Trophoblast cell (in vitro differentiated cells and primary cell): ENCODE results near the gene ABL1.

Experiments
- DNase-seq, 2 donors: peaks; one replicate each; pipeline ENCODE4 v3.0.0-alpha.2; 2016
- H2AFZ ChIP-seq: 2 replicates; pipeline ENCODE4 v1.6.1; 2013; ENCODE audit warnings: low read length, moderate library complexity, mild to moderate bottlenecking; ENCODE audit not compliant: insufficient read depth, poor library complexity
- H2AK5ac ChIP-seq: 2 replicates; pipeline ENCODE4 v1.6.1; 2013; ENCODE audit warnings: mild to moderate bottlenecking, low read length
- H2BK120ac ChIP-seq: 2 replicates; pipeline ENCODE4 v1.6.1; 2013; ENCODE audit warnings: low read length, mild to moderate bottlenecking, moderate library complexity; ENCODE audit not compliant: insufficient read depth, poor library complexity
- H2BK12ac ChIP-seq: 2 replicates; pipeline ENCODE4 v1.6.1; 2013; ENCODE audit warnings: mild to moderate bottlenecking, low read length, moderate library complexity
- H2BK5ac ChIP-seq: 2 replicates; pipeline ENCODE4 v1.6.1; 2013; ENCODE audit warnings: low read length, low read depth, moderate library complexity, mild to moderate bottlenecking; ENCODE audit not compliant: poor library complexity
- H3K14ac ChIP-seq: 2 replicates; pipeline ENCODE4 v1.6.1; 2013; ENCODE audit warnings: mild to moderate bottlenecking, low read length
- H3K18ac ChIP-seq: 2 replicates; pipeline ENCODE4 v1.6.1; 2013; ENCODE audit warnings: mild to moderate bottlenecking, low read length
- H3K23ac ChIP-seq: 2 replicates; pipeline ENCODE4 v1.6.1; 2013; ENCODE audit warnings: low read length
- H3K27ac ChIP-seq: 2 replicates; pipeline ENCODE4 v1.5.1; 2013; ENCODE audit warnings: low read depth, mild to moderate bottlenecking, inconsistent platforms, low read length, moderate library complexity
- H3K27me3 ChIP-seq: 2 replicates; pipeline ENCODE4 v1.6.1; 2013; ENCODE audit warnings: inconsistent platforms, mild to moderate bottlenecking, low read length, moderate library complexity; ENCODE audit not compliant: insufficient read depth
- H3K36me3 ChIP-seq, 2 experiments: 1 replicate in 1 of 2; 2 replicates in 1 of 2; pipeline ENCODE4 v1.6.1; 2013; ENCODE audit warnings: low read length in 2 of 2, mild to moderate bottlenecking in 2 of 2, moderate library complexity in 1 of 2; ENCODE audit not compliant: insufficient read depth in 2 of 2, control insufficient read depth in 1 of 2
- H3K4ac ChIP-seq: 2 replicates; pipeline ENCODE4 v1.6.1; 2013; ENCODE audit warnings: low read depth, mild to moderate bottlenecking, low read length, moderate library complexity
- H3K4me1 ChIP-seq, 2 experiments: 1 replicate in 1 of 2; 2 replicates in 1 of 2; pipeline ENCODE4 v1.6.1; 2013; ENCODE audit warnings: low read length in 2 of 2, mild to moderate bottlenecking in 2 of 2, moderate library complexity in 1 of 2; ENCODE audit not compliant: insufficient read depth in 2 of 2, control insufficient read depth in 1 of 2
- H3K4me2 ChIP-seq: 2 replicates; pipeline ENCODE4 v1.6.1; 2013; ENCODE audit warnings: inconsistent platforms, mild to moderate bottlenecking, low read length, moderate library complexity
- H3K4me3 ChIP-seq: 2 replicates; pipeline ENCODE4 v1.5.1; 2013; ENCODE audit warnings: mild to moderate bottlenecking, low read depth, low read length, inconsistent platforms
- H3K79me1 ChIP-seq: one replicate; pipeline ENCODE4 v1.6.1; 2013; ENCODE audit warnings: low read length
- H3K79me2 ChIP-seq: 2 replicates; pipeline ENCODE4 v1.6.1; 2013; ENCODE audit warnings: low read length, mild to moderate bottlenecking; ENCODE audit not compliant: control insufficient read depth, insufficient read depth, poor library complexity
- H3K9ac ChIP-seq: 2 replicates; pipeline ENCODE4 v1.6.1; 2013; ENCODE audit warnings: mild to moderate bottlenecking, low read length
- H3K9me3 ChIP-seq: 2 replicates; pipeline ENCODE4 v1.6.1; 2013; ENCODE audit warnings: low read depth, mild to moderate bottlenecking, control low read depth, inconsistent platforms, low read length; ENCODE audit not compliant: insufficient read depth
- H4K12ac ChIP-seq: 2 replicates; pipeline ENCODE4 v1.6.1; 2013; ENCODE audit warnings: low read depth, mild to moderate bottlenecking, low read length, moderate library complexity
- H4K8ac ChIP-seq: 2 replicates; pipeline ENCODE4 v1.6.1; 2013; ENCODE audit warnings: low read depth, mild to moderate bottlenecking, low read length, moderate library complexity
- H4K91ac ChIP-seq: one replicate; pipeline ENCODE4 v1.6.1; 2013; ENCODE audit warnings: low read depth, mild to moderate bottlenecking, low read length, moderate library complexity
- WGBS: extraction: QIAGEN DNeasy Blood & Tissue Kit; methylation state at CpG from one replicate; pipeline ENCODE4 v1.1.7; 2013; ENCODE audit warnings: missing lambda C conversion rate; ENCODE audit not compliant: insufficient read length, insufficient coverage; ENCODE audit errors: extremely low coverage; 5-methylcytosine and 5-hydroxymethylcytosine counted together

ABL1 gene

GRCh38 chr9:130825809-130826208 is 9.2 kb upstream of the ABL1 start:
- H3K4ac ChIP-seq = no peak overlapping the region
- DNase-seq = no peak
- WGBS = no CpG with 5 or more reads among the region's 5 CpGs
- H2BK120ac ChIP-seq = peak overlapping the region; percentile 40
- H4K8ac ChIP-seq = no peak overlapping the region
- no peak overlapping the region for H4K91ac ChIP-seq
- H3K27ac ChIP-seq = no peak overlapping the region
- H3K18ac ChIP-seq = peak overlapping the region; percentile 58
- H3K27me3 ChIP-seq = no peaks in the 10 kb centered on the region
- H2BK5ac ChIP-seq = no peak overlapping the region
- H3K36me3 ChIP-seq = no peaks in the 10 kb centered on the region
- H3K79me2 ChIP-seq = peaks cover 2% of the 10 kb centered on the region
- H2AK5ac ChIP-seq = no peak overlapping the region
- peaks cover 8 to 9% of the 10 kb centered on the region in 2 experiments for H3K4me1 ChIP-seq
- H3K4me3 ChIP-seq = no peak overlapping the region
- no peaks in the 10 kb centered on the region for H3K9me3 ChIP-seq
- no peak overlapping the region for H4K12ac ChIP-seq
- no peak overlapping the region for H3K4me2 ChIP-seq
- H3K23ac ChIP-seq = no peak overlapping the region
- H2AFZ ChIP-seq = no peak overlapping the region
- no peak overlapping the region for H3K14ac ChIP-seq
- H3K9ac ChIP-seq = no peak overlapping the region
- H3K79me1 ChIP-seq = peaks cover 4% of the 10 kb centered on the region
- H2BK12ac ChIP-seq = no peak overlapping the region

GRCh38 chr9:130829762-130830161 is 5.3 kb upstream of the ABL1 start:
- no peak overlapping the region for H2BK5ac ChIP-seq
- H3K4me3 ChIP-seq = no peak overlapping the region
- no peak overlapping the region for H3K18ac ChIP-seq
- H3K9ac ChIP-seq = no peak overlapping the region
- H4K8ac ChIP-seq = no peak overlapping the region
- peaks cover 3% of the 10 kb centered on the region for H3K79me1 ChIP-seq
- H3K4ac ChIP-seq = no peak overlapping the region
- WGBS = no CpG with 5 or more reads among the region's 1 CpG
- peaks cover 3 to 4% of the 10 kb centered on the region in 2 experiments for H3K4me1 ChIP-seq
- no peak overlapping the region for H3K4me2 ChIP-seq
- H2AFZ ChIP-seq = no peak overlapping the region
- no peak overlapping the region for H2AK5ac ChIP-seq
- H3K27me3 ChIP-seq = no peaks in the 10 kb centered on the region
- H3K23ac ChIP-seq = no peak overlapping the region
- H3K9me3 ChIP-seq = no peaks in the 10 kb centered on the region
- no peak overlapping the region for H2BK120ac ChIP-seq
- DNase-seq = no peak
- no peak overlapping the region for H2BK12ac ChIP-seq
- no peak overlapping the region for H3K14ac ChIP-seq
- H3K36me3 ChIP-seq = no peaks in the 10 kb centered on the region
- no peak overlapping the region for H4K12ac ChIP-seq
- peaks cover 2% of the 10 kb centered on the region for H3K79me2 ChIP-seq
- H3K27ac ChIP-seq = no peak overlapping the region
- no peak overlapping the region for H4K91ac ChIP-seq

- Histone ChIP-seq H2AK5ac (no peak overlapping the region), H4K91ac (no peak overlapping the region), H3K27ac (no peak overlapping the region), H3K79me1 (peaks cover 7% of the 10 kb centered on the region), H2BK12ac (no peak overlapping the region), H4K12ac (no peak overlapping the region), H3K79me2 (peaks cover 4% of the 10 kb centered on the region), H3K9me3 (no peaks in the 10 kb centered on the region), H3K14ac (no peak overlapping the region), H3K4ac (no peak overlapping the region), H4K8ac (no peak overlapping the region), H3K4me3 (no peak overlapping the region), H3K4me2 (no peak overlapping the region), H2BK120ac (no peak overlapping the region), H2AFZ (no peak overlapping the region), H3K27me3 (no peaks in the 10 kb centered on the region), H3K9ac (no peak overlapping the region), H3K18ac (no peak overlapping the region), H3K36me3 (no peaks in the 10 kb centered on the region), H3K23ac (no peak overlapping the region), H3K4me1 (peaks cover 3 to 4% of the 10 kb centered on the region in 2 experiments), H2BK5ac (no peak overlapping the region)
- DNase-seq = no peak
- WGBS = no CpG with 5 or more reads among the region's 3 CpGs
Measured at GRCh38 chr9:130830231-130830760, 4.8 kb upstream of the ABL1 start.

GRCh38 chr9:130831077-130831476 is 4.0 kb upstream of the ABL1 start:
- peaks cover 3 to 4% of the 10 kb centered on the region in 2 experiments for H3K4me1 ChIP-seq
- H3K27me3 ChIP-seq = no peaks in the 10 kb centered on the region
- H4K8ac ChIP-seq = no peak overlapping the region
- H3K4me2 ChIP-seq = no peak overlapping the region
- H3K79me2 ChIP-seq = peaks cover 11% of the 10 kb centered on the region
- no peak overlapping the region for H2BK12ac ChIP-seq
- no peak overlapping the region for H2AFZ ChIP-seq
- H3K14ac ChIP-seq = no peak overlapping the region
- no peak overlapping the region for H4K91ac ChIP-seq
- H2BK5ac ChIP-seq = no peak overlapping the region
- no peak overlapping the region for H4K12ac ChIP-seq
- no peak overlapping the region for H3K18ac ChIP-seq
- no peak overlapping the region for H2AK5ac ChIP-seq
- H2BK120ac ChIP-seq = no peak overlapping the region
- peaks cover 11% of the 10 kb centered on the region for H3K79me1 ChIP-seq
- no peak overlapping the region for H3K4ac ChIP-seq
- no peak overlapping the region for H3K9ac ChIP-seq
- no peaks in the 10 kb centered on the region for H3K36me3 ChIP-seq
- no peak overlapping the region for H3K4me3 ChIP-seq
- no peak overlapping the region for H3K27ac ChIP-seq
- DNase-seq = no peak
- no peak overlapping the region for H3K23ac ChIP-seq
- no peaks in the 10 kb centered on the region for H3K9me3 ChIP-seq
